Iris pigment epithelial cell (primary cell): ENCODE results near the gene MMP24.
"Not testable (repeated sequence)": the region's sequence is repeated elsewhere in the genome, so short reads cannot be mapped to it uniquely, and the experiment has no call there.

Experiments used
- DNase-seq: peaks from one replicate; pipeline ENCODE4 v3.0.0-alpha.2; 2011; ENCODE audit warnings: low read depth

MMP24 gene

DNA sequence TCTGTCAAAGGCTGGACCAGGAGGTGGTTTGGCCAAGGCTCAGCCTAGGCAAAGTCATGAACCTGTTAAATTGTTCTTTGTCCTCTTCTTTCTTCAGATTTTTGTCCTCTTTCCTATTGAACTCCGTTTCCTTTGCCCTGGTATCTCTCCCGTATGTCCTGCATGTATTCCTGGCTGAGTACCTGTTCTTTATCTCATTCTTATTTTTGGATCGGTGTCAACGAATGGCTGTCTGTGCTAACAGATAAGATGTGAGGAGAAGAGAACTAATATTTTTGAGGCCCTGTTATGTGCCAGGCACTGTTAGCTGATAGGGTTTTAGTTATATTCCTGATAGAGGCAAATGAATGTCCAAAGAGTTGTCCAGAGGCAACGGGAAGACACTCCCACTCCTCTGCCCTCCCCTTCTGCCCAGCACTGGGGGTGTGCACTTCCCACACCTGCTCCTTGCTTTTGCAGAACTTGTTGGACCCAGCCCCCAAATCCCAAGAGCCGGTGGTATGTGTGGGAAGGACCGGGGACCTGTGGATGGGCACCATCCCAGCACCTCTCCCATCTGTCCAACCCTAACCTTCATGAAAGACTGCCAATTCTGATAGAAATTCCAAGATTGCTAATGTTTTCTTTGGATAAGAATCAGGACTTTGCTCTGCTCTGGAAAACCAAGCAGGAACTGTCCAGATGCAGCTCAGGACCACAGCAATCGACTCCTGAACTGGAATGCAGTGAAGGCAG lies 30.9 kb downstream of the MMP24 start:
- no peak for DNase-seq

DNA sequence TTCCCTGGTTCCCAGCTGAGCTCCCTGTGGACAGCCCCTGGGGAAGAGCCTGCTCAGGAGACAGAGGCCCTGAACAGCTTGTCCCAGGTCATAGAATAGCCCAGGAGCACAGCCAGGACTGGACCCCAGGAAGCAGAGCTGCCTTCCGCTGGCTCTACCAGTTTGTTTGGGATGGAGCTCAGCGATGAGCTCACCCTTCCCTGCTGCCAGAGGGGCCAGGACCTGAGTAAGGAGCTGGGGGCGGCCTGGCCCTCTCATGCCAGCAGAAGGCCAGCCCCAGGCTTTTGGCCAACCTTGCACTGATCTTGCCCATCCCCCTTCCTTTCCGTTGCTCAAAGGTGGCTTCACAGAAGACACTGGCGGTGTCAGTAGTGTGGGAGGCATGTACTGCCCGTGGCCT lies 33.9 kb downstream of the MMP24 start:
- no peak for DNase-seq

DNA sequence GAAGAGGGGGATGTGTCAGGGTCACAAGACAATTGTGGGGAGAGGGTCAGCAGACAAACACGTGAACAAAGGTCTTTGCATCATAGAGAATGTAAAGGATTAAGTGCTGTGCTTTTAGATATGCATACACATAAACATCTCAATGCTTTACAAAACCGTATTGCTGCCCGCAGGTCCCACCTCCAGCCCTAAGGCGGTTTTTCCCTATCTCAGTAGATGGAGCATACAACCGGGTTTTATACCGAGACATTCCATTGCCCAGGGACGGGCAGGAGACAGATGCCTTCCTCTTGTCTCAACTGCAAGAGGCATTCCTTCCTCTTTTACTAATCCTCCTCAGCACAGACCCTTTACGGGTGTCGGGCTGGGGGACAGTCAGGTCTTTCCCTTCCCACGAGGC lies 35.8 kb downstream of the MMP24 start:
- DNase-seq, result not testable (repeated sequence)

DNA sequence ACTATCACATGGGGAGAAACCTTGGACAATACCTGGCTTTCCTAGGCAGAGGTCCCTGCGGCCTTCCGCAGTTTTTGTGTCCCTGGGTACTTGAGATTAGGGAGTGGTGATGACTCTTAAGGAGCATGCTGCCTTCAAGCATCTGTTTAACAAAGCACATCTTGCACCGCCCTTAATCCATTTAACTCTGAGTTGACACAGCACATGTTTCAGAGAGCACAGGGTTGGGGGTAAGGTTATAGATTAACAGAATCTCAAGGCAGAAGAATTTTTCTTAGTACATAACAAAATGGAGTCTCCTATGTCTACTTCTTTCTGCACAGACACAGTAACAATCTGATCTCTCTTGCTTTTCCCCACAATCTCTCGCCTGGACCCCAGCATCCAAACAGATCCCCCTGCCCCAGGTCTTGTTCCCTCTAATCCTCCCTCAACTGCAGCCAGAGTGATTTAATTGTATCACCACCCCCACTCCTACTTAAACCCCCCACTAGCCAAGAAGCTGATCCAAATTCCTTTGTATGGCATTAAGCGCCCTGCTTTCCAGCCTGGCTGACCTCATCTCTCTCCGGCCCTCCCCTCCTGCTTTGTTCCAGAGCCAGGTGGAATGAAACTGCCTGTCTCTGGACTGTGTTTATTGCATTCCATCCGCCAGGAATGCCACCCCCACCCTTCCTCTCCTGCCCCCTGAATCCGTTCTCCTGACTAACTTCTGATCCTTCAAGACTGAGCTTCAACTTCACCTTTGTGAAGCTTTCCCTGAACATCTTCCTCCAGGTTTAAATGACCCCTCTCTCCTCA lies 36.4 kb downstream of the MMP24 start:
- peak; percentile 57 for DNase-seq

DNA sequence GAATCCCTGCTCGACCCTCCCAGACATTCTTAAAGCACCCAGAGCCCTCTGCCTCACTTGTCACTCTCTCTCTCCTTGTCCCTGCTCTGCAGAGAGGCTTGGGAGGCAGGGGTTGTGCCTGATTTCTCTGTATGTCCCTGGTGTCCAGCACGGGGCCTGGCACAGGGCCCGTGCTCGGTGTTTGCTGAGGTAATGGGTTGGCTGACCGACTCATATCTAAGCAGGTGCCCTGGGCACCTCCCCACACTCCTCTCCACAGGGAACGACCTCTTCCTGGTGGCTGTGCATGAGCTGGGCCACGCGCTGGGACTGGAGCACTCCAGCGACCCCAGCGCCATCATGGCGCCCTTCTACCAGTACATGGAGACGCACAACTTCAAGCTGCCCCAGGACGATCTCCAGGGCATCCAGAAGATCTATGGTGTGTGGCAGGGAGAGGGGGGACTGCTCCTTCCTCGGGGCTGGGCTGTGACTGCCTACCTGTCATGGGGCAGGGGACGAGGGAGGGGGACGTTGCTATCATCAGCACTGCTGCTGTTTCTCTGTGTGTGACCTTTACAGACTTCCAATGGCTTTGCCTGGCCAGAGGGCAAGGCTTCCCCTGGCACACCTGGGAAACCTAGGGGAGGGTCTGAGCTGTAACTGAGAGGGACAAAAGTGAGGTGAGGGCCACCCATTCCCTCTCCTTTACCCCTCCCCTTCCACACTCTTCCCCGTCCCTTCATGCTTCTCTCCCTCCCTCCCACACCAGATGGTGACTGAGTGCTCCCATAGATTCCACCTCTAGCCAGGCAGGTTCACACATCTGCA lies 37.2 kb downstream of the MMP24 start:
- no peak for DNase-seq

DNA sequence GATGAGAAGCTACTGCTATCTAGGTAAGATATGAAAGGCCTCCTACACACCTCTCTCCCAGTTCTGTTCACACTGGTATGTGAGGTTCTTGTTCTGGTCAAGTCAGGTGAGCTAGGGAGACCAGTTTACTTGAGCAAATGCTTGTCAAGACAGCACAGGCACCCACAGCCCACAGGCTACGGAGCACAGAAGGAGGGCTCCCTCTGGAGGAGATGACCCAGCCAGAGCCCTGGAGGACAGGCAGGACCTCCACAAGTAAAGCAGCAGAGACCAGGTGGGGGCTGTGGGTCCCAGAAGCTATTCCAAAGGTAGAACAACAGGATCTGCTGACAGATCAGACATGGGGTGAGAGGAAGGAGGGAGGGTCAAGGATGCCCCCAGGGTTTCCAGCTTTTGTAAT lies 38.3 kb downstream of the MMP24 start:
- DNase-seq, result peak; percentile 47

DNA sequence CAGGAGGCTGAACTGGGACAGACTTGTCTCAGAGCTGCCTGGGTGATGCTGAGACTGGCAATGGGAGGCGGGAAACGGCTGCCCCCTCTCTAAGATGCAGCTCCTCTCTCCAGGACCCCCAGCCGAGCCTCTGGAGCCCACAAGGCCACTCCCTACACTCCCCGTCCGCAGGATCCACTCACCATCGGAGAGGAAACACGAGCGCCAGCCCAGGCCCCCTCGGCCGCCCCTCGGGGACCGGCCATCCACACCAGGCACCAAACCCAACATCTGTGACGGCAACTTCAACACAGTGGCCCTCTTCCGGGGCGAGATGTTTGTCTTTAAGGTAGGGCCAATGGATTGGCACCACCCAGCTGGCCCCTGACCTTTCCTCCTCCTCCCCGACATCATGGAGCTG lies 40.6 kb downstream of the MMP24 start:
- no peak for DNase-seq

DNA sequence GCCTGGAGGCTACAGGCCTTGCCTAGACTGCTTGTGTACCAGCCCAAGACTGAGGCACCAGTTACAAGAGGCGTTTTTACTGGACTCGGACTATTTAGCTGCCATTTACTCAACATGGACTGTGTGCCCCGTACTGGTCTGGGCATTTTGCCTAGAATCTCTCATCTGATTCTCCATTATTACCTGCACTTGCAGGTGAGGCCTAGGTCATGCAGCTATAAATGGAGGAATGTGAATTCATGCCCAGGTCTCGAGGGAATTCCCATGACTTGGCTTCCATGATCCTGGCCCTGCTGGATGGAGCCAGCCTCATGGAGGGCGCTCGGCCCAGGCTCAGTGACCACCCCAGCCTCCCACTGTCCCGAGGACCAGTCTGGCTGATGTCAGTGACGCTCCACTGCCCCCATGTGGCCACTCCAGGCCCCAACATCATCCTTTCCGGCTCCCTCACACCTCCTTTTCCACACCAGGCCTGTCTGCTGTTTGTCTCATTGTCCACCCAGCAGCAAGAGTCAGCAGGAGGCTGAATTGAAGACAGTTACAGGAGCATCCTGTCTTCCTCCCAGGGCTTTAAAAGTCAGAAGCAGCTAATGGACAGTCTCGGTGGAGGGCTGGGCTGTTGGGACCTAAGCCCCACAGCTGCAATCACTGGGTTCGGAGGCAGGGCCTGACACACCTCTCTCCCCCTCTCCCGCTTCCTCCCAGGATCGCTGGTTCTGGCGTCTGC lies 42.7 kb downstream of the MMP24 start:
- peak; percentile 61 for DNase-seq

DNA sequence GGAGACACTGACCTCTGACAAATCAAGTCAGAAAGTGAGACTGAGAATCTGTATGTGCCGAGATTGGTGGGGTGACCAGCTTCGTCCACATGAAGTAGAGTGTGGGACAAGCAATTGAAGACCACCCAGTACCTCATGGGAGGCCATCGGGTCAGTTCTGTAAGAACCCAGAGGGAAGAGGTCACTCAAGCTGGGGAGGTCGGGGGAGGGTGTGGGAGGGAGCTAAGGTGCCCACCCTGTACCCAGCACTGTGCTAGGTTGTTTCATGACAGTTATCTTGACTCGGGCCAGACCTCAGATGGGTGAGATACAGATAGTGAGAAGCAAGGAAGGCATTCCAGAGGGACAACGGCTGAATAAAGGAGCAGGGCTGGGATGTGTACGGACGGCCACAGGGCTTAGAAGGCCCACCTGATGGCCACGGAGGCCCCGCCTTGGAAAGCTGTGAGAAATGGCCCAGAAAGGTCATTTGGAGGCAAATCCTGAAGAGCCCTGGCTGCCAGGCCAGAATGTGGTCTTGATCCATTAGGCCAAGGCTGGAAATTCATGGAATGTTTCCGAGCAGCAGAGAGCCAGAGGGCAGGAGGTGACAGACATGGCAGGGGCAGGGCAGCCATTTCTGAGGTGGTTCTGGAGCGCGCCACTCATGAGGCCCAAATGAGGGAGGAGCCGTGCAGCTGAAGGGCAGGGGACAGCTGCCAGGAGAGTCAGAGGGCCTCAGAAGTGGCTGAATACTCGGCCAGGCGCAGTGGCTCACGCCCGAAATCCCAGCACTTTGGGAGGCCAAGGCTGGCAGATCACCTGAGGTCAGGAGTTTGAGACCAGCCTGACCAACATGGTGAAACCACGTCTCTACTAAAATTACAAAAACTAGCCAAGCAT lies 43.8 kb downstream of the MMP24 start:
- DNase-seq, result no peak

DNA sequence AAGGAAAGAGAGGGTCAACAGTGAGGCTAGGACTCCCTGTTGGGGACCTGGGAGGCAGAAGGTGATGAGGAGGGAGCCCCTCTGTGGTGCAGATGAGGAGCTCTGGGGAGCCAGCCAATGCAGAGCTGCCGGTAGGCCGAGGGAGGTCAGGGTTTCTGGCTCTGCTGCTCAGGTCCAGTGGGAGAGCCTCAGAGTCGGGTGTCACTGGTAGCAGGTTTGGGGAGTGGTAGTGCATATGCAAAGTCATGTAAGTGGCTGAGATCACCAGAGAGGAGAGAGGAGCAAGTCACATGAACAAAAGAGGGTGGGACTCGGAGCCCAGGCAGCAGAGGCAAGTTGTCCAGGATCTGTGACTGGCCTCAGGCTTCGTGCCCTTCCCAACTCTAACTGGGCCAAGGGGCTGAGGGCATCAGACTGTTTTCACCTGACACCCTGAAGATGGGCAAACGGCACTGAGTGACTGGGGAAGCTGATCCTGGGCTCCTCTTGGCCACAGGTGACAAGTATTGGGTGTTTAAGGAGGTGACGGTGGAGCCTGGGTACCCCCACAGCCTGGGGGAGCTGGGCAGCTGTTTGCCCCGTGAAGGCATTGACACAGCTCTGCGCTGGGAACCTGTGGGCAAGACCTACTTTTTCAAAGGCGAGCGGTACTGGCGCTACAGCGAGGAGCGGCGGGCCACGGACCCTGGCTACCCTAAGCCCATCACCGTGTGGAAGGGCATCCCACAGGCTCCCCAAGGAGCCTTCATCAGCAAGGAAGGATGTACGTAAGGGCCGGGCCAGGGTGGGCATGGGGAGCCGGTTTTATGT lies 44.8 kb downstream of the MMP24 start:
- DNase-seq, result no peak

DNA sequence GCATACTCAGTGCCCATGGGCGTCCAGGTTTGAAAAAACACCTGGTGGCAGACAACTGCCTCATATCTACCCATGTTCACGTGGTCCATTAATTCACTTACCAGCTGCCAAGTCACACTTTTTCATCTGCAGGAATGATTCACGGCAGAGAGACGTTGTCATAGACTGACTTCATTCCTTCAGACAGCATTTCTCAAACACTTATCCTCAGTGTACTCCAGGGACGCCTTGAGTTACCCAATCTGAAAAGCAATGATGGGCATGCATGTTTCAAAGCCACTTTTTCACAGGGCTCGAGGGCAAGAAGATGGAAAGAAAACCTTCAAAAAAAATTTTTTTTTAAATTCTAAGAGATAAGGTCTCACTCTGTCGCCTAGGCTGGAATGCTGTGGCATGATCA lies 45.4 kb downstream of the MMP24 start:
- peak; percentile 78 for DNase-seq

DNA sequence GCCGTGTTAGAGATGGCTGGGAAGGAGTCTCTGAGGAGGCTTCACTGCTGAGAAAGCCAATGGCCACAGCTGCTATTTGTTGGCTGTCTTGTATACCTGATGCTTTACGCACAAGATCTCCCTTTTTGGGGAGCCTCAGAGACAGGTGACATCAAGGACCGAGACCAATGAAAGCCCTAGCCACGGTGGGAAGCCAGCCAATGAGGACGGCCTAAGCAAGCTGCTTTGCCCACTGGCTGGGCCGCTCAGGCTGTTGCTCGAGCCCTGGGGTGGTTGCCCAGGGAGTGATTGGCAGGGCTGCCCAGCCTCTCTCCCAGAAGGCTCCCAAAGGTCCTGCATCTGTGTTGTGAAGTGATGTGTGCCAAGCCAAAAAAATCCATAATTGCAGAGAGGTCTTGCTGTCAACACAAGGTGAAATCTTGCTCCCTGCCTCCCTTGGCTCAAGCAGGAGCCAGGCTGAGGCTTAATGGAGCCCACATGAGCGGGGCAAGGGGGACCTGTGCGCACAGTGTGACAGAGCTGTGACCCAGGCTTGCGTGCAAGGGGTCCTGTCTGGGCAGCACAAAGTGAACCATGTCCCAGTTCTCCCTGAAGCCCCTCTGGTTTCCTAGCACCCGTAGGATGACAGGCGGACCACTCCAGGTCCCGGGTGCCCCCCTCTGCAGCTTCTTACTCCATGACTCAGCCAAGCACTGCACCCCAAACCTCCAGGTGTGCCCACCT lies 47.1 kb downstream of the MMP24 start:
- peak; percentile 44 for DNase-seq

DNA sequence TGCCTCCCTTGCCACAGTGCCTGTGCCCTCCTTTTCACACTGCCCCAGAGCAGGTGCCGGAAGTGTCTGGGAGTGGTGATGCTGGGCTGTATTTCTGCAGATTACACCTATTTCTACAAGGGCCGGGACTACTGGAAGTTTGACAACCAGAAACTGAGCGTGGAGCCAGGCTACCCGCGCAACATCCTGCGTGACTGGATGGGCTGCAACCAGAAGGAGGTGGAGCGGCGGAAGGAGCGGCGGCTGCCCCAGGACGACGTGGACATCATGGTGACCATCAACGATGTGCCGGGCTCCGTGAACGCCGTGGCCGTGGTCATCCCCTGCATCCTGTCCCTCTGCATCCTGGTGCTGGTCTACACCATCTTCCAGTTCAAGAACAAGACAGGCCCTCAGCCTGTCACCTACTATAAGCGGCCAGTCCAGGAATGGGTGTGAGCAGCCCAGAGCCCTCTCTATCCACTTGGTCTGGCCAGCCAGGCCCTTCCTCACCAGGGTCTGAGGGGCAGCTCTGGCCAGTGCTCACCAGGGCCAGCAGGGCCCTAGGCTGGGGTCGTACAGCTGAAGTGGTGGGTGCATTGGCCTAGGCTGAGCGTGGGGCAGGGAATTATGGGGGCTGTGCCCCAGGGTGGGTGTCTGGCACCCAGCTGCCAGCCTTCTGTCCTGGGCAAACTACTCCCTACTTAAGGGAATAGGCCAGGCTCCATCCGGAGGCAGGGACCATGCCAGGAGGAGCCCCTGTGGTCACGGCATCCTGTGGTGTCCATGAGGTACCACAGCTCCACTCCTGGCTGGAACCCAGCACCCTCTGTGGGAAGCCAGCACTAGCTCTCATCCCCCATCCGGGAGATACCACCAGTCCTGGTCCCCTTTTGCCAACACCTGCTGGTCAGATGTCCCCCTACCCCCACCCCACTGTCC lies 47.9 kb downstream of the MMP24 start:
- DNase-seq, result no peak

DNA sequence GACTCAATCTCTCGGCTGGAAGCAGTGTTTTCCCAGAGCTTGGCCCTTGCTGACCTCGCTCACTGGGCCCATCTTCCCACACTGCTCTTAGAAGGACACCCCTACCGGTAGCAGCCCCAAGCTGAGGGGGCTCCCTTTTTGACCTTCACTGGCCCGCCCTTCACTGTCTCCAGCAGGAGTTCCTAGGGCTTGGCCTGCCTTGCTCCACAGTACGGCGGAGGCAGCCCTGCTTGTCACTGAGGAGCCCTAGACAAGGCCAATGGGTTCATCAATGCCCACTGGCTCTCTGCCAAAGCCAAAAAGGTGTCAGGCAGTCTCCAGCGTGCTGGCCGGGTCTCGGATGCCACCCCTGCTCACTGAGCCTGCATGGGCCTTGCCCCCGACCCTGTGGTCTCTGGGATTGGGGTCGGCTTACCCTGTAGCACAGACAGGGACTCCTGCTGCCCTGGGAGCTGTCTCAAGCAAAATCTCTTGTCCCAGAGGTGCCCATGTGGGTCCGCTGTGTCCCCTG lies 49.3 kb downstream of the MMP24 start:
- no peak for DNase-seq

DNA sequence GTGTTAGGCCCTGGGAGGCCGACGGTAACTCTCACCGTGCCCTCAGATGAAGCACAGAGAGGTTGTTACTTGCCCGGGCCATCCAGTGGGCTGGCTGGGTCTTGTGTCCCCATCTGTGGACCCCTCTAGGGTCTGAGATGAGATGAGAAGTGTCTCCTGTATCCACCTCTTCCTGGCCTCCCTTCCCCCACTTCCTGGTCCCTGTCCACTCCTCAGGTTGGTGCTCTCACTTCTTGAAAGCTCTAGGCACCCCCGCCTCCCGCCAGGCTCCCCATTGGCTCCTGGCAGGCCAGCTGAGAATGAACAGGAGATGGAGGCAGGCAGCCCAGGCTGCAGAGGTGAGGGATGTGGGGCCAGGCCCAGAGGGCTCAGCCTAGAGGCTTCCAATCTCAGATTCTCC lies 49.9 kb downstream of the MMP24 start:
- DNase-seq, result no peak

DNA sequence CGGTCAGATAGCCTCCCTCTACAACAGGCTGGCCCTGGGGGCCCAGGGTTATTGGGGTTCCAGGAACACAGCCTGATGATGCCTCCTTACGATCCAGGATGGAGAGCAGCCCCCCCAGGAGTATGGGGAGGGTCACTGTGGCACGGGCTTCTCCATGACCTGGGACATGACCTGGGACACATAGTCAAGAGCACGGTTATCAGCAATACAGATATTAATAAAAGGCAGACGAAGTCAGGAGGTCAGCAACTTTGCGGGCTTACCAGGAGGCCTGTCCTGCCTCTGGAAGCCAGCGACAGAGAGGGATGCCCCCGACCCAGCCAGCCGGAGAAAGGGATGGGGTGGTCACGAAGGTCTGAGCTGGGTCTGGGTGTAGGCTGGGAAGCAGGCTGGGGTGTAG lies 50.6 kb downstream of the MMP24 start:
- no peak for DNase-seq

DNA sequence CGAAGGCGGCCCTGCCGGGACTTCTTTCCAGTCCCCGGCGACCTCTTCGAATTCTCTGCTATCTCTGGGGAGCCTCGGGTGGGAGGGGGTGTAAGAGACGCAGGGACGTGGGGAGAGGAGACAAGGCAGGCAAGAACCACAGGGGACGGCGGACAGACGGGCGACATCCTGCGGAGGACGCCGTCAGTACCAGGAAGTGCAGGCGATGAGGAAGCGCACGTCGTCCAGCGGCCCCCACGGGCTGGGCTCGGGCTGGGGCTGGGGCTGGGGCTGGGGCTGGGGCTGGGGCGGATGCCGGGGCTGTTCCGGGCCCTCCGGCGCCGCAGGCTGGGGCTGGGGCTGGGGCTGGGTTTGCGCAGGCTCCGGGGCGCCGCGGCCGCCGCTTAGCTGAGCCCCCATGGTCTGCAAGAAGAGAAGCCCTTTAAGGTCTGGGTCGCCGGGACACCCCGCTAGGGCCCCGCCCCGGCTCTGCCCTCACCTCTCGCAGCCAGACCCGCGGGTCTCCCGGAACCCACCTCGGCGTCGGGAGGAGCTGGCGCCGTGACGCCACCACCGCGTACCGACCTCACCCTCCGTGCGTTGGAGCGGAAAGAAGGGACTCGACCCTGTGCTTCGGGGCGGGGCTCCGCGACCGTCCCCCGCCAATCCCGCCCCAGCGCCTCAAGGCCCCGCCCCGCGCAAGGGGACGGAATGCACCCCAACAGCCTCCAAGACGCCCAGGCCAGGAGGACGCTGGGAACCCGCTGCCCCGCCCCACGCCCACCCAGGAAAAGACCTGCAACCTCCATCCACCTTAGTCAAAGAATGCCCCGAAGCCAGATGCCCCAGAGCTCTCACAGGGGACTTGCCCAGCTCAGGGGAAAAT lies 51.3 kb downstream of the MMP24 start, which contains the start of gene MMP24OS:
Gene MMP24OS (minus strand): TSS at position 592 of the 865 bp plus-strand sequence. CDS start 193 bp downstream, at position 399.
- peak; percentile 89 for DNase-seq
